ENCODE data around the gene AGPS.
A peak's percentile ranks its signal among the peaks of the same experiment; 100 is the strongest.
"Not testable (repeated sequence)": the region's sequence is repeated elsewhere in the genome, so short reads cannot be mapped to it uniquely, and the experiment has no call there.

The AGPS gene

GRCh38 chr2:177410629-177411028 lies 18.1 kb downstream of the AGPS start:
- peaks cover 36 to 57% of the 10 kb centered on the region in 2 donors for H3K4me1 Mint-ChIP-seq (ENCODE audit: low read depth in 2 of 2)
- not testable (repeated sequence) for H3K9me3 Mint-ChIP-seq; H3K27me3 Mint-ChIP-seq; H3K27ac Mint-ChIP-seq; ATAC-seq (replicated peaks); H3K36me3 Mint-ChIP-seq (ENCODE audit: insufficient read depth); H3K4me3 Mint-ChIP-seq; DNase-seq

DNA sequence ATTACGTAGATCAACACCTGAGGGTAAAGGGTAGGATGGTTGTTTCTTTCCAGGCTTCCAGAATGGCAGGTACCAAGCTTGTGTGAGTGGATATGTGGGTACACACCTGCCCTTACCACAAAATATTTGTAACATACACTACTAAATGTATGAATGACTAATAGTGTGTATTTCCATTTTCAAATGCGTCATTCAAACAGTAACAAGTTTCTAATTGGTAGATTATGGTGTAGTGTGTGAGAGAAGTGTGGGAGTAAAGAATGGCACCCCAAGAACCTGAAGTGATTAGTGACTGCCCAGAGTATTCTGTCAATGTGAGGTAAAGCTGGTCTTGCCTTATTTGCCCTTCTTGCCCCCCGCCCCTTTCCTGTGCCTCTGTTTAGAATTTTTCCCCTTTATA lies 21.1 kb downstream of the AGPS start:
- Mint-ChIP-seq H3K9me3 (no peaks in the 10 kb centered on the region), H3K27ac (peak overlapping the region; percentile 38 to 62), H3K4me1 (ENCODE audit: low read depth in 2 of 2) (peaks cover 19 to 43% of the 10 kb centered on the region in 2 donors), H3K36me3 (ENCODE audit: insufficient read depth) (no peaks in the 10 kb centered on the region), H3K4me3 (no peak overlapping the region), H3K27me3 (no peaks in the 10 kb centered on the region)
- DNase-seq (no peak), ATAC-seq (replicated peaks) (no peak)

- Mint-ChIP-seq H3K27me3 (no peaks in the 10 kb centered on the region), H3K36me3 (ENCODE audit: insufficient read depth) (no peaks in the 10 kb centered on the region), H3K9me3 (no peaks in the 10 kb centered on the region), H3K4me1 (ENCODE audit: low read depth in 2 of 2) (peaks cover 15 to 29% of the 10 kb centered on the region in 2 donors), H3K4me3 (no peak overlapping the region), H3K27ac (peak overlapping the region in 1 of 2 donors; percentile 20)
- DNase-seq (no peak), ATAC-seq (replicated peaks) (no peak)
Observed at GRCh38 chr2:177419274-177419673, 26.7 kb downstream of the AGPS start.

- peak overlapping the region; percentile 59 to 82 for H3K27ac Mint-ChIP-seq
- no peaks in the 10 kb centered on the region for H3K36me3 Mint-ChIP-seq (ENCODE audit: insufficient read depth)
- H3K27me3 Mint-ChIP-seq = no peaks in the 10 kb centered on the region
- ATAC-seq (replicated peaks) (no peak), DNase-seq (no peak)
- H3K9me3 Mint-ChIP-seq = peaks cover 5% of the 10 kb centered on the region in 2 donors
- no peak overlapping the region for H3K4me3 Mint-ChIP-seq
- H3K4me1 Mint-ChIP-seq (ENCODE audit: low read depth in 2 of 2) = peaks cover 15 to 38% of the 10 kb centered on the region in 2 donors
Observed at GRCh38 chr2:177422271-177422670, 29.7 kb downstream of the AGPS start.

DNA sequence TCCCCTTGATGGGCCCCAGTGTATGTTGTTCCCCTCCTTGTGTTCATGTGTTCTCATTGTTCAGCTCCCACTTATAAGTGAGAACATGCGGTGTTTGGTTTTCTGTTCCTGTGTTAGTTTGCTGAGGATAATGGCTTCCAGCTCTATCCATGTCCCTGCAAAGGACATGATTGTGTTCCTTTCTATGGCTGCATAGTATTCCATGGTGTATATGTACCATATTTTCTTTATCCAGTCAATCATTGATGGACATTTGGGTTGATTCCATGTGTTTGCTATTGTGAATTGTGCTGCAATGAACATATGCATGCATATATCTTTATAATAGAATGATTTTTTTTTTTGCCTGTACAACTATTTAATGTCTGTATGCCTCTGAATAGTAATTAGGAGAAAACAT lies 31.5 kb downstream of the AGPS start:
- not testable (repeated sequence) for H3K36me3 Mint-ChIP-seq (ENCODE audit: insufficient read depth); ATAC-seq (replicated peaks); H3K27me3 Mint-ChIP-seq; DNase-seq
- peak overlapping the region in 1 of 2 donors; percentile 11 for H3K27ac Mint-ChIP-seq
- peaks cover 22 to 45% of the 10 kb centered on the region in 2 donors for H3K4me1 Mint-ChIP-seq (ENCODE audit: low read depth in 2 of 2)
- H3K4me3 Mint-ChIP-seq = peak overlapping the region in 1 of 2 donors; percentile 6
- H3K9me3 Mint-ChIP-seq = peaks cover 9 to 21% of the 10 kb centered on the region in 2 donors

- H3K4me3 Mint-ChIP-seq; H3K27me3 Mint-ChIP-seq; DNase-seq; H3K36me3 Mint-ChIP-seq (ENCODE audit: insufficient read depth); H3K27ac Mint-ChIP-seq; ATAC-seq (replicated peaks): not testable (repeated sequence)
- H3K9me3 Mint-ChIP-seq = peaks cover 9 to 23% of the 10 kb centered on the region in 2 donors
- H3K4me1 Mint-ChIP-seq (ENCODE audit: low read depth in 2 of 2) = peaks cover 22 to 41% of the 10 kb centered on the region in 2 donors
Observed at GRCh38 chr2:177424620-177425019, 32.0 kb downstream of the AGPS start.

DNA sequence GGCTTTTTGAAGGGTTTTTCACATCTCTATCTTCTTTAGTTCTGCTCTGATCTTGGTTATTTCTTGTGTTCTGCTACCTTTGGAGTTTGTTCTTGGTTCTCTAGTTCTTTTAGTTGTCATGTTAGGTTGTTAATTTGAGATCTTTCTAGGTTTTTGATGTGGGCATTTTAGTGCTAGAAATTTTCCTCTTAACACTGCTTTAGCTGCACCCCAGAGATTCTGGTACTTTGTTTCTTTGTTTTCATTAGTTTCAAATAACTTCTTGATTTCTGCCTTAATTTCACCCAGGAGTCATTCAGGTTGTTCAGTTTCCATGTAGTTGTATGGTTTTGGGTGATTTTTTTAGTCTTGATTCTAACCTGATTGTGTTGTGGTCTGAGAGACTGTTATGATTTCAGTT lies 34.7 kb downstream of the AGPS start:
- Mint-ChIP-seq H3K27ac (peak overlapping the region in 1 of 2 donors; percentile 14), H3K4me3 (no peak overlapping the region), H3K9me3 (peaks cover 9 to 29% of the 10 kb centered on the region in 2 donors), H3K4me1 (ENCODE audit: low read depth in 2 of 2) (peaks cover 18 to 37% of the 10 kb centered on the region in 2 donors), H3K36me3 (ENCODE audit: insufficient read depth) (peaks cover 6% of the 10 kb centered on the region), H3K27me3 (no peaks in the 10 kb centered on the region)
- DNase-seq (no peak), ATAC-seq (replicated peaks) (no peak)

DNA sequence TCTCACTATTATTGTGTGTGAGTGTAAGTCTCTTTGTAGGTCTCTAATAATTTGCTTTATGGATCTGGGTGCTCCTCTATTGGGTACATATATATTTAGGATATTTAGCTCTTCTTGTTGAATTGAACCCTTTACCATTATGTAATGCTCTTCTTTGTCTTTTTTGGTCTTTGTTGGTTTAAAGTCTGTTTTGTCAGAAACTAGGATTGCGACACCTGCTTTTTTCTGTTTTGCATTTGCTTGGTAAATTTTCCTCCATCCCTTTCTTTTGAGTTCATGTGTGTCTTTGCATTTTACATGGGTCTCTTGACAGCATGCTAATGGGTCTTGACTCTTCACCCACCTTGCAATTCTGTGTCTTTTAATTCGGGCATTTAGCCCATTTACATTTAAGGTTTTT lies 35.4 kb downstream of the AGPS start:
- not testable (repeated sequence) for H3K27me3 Mint-ChIP-seq; DNase-seq; H3K36me3 Mint-ChIP-seq (ENCODE audit: insufficient read depth); H3K4me3 Mint-ChIP-seq; ATAC-seq (replicated peaks); H3K27ac Mint-ChIP-seq
- H3K4me1 Mint-ChIP-seq (ENCODE audit: low read depth in 2 of 2) = peaks cover 18 to 36% of the 10 kb centered on the region in 2 donors
- peaks cover 9 to 29% of the 10 kb centered on the region in 2 donors for H3K9me3 Mint-ChIP-seq

DNA sequence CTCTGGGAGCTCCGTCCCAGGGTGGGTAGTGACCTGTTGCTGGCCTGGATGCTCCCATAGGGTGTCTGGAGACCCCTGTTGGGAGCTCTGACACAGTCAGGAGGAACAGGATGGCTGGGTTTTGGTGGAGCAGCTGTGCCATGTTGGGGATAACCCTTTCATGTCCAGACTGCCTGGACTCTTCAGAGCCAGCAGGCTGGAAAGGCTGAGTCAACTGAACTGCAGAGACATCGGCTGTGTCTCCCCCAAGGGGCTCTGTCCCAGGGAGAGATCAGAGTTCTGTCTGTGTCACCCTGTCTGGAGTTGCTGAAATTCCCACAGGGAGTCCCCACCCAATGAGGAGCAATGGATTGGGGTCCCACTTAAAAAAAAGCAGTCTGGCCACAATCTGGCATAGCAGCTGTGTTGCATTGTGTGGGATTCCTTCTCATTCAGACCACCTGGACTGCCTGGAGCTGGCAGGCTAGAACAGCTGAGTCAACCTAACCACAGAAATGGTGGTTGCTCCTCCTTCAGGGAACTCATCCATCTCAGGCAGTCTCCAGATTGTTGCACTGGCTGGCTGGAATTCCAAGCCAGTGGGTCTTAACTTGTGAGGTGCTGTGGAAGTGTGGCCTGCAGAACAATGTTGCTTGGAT lies 37.2 kb downstream of the AGPS start:
- ATAC-seq (replicated peaks) (no peak), DNase-seq (no peak)
- Mint-ChIP-seq H3K27ac (no peak overlapping the region), H3K36me3 (ENCODE audit: insufficient read depth) (peaks cover 6% of the 10 kb centered on the region), H3K27me3 (no peaks in the 10 kb centered on the region), H3K4me1 (ENCODE audit: low read depth in 2 of 2) (peaks cover 15 to 28% of the 10 kb centered on the region in 2 donors), H3K9me3 (peaks cover 9 to 29% of the 10 kb centered on the region in 2 donors), H3K4me3 (no peak overlapping the region)

DNA sequence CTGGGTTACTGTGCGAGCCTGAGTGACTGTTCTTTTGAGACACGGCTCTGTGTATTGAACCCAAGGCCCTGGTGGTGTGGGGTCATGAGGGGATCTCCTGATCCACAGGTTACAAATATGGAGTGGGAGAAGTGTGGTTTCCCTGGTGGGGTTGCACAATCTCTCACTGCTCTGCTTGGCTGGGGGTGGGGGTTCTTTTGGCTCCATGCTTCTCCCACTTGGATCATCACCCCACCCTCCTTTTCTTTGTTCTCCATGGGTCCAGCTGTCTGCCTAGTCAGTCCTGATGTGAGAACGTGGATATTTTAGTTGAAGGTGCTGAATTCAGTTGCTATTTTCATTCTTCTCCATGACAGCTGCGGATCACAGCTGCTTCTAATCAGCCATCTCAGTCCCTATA lies 37.8 kb downstream of the AGPS start:
- Mint-ChIP-seq H3K9me3 (peaks cover 9 to 29% of the 10 kb centered on the region in 2 donors), H3K4me1 (ENCODE audit: low read depth in 2 of 2) (peaks cover 13 to 29% of the 10 kb centered on the region in 2 donors), H3K27me3 (no peaks in the 10 kb centered on the region), H3K4me3 (no peak overlapping the region), H3K36me3 (ENCODE audit: insufficient read depth) (peaks cover 6% of the 10 kb centered on the region), H3K27ac (no peak overlapping the region)
- DNase-seq (no peak), ATAC-seq (replicated peaks) (no peak)

GRCh38 chr2:177431111-177431725 lies 38.6 kb downstream of the AGPS start:
- not testable (repeated sequence) for H3K27me3 Mint-ChIP-seq; H3K27ac Mint-ChIP-seq; H3K36me3 Mint-ChIP-seq (ENCODE audit: insufficient read depth); DNase-seq; ATAC-seq (replicated peaks); H3K4me3 Mint-ChIP-seq
- H3K9me3 Mint-ChIP-seq = peaks cover 9 to 29% of the 10 kb centered on the region in 2 donors
- peaks cover 7 to 25% of the 10 kb centered on the region in 2 donors for H3K4me1 Mint-ChIP-seq (ENCODE audit: low read depth in 2 of 2)

DNA sequence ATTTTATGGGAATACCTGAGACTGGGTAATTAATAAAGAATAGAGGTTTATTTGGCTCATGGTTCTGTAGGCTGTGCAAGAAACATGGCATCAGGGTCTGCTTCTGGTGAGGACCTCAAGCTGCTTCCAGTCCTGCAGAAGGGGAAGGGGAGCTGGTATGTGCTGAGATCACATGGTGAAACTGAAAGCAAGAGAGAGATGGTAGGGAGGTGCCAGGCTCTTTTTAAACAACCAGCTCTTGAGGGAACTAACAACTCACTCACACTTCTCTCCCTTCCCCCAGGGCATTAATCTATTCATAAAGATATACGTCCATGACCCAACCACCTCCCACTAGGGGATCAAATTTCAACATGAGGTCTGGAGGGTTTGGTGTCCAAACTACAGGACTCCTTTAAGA lies 40.1 kb downstream of the AGPS start:
- Mint-ChIP-seq H3K4me1 (ENCODE audit: low read depth in 2 of 2) (peaks cover 7 to 17% of the 10 kb centered on the region in 2 donors), H3K36me3 (ENCODE audit: insufficient read depth) (peaks cover 16% of the 10 kb centered on the region), H3K4me3 (no peak overlapping the region), H3K27ac (no peak overlapping the region), H3K9me3 (peaks cover 2 to 20% of the 10 kb centered on the region in 2 donors), H3K27me3 (no peaks in the 10 kb centered on the region)
- ATAC-seq (replicated peaks) = no peak
- DNase-seq = no peak

- H3K27ac Mint-ChIP-seq = no peak overlapping the region
- no peak overlapping the region for H3K4me3 Mint-ChIP-seq
- peaks cover 0 to 14% of the 10 kb centered on the region in 2 donors for H3K9me3 Mint-ChIP-seq
- peaks cover 20% of the 10 kb centered on the region for H3K36me3 Mint-ChIP-seq (ENCODE audit: insufficient read depth)
- H3K4me1 Mint-ChIP-seq (ENCODE audit: low read depth in 2 of 2) = peaks cover 4 to 15% of the 10 kb centered on the region in 2 donors
- H3K27me3 Mint-ChIP-seq = no peaks in the 10 kb centered on the region
- no peak for DNase-seq
- ATAC-seq (replicated peaks) = no peak
Observed at GRCh38 chr2:177433402-177433801, 40.8 kb downstream of the AGPS start.

DNA sequence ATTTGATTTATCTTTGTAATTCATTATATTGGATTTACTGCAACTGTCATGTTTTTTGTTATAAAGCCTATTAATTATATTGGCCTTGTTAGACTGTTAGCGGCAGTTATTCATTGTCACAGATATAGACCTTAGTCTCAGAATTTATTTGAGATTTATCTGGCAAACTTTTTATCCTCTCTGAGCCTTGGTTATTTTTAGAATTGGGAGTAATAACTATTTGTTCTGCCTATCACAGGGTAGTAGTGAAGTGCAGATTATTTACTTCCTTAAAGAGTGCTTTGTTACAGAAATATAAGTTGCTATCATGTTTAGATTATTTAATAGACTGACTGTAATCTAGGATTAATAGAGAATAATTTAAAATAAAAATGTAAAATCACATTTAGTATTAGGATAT lies 41.9 kb downstream of the AGPS start:
- Mint-ChIP-seq H3K27me3 (no peaks in the 10 kb centered on the region), H3K36me3 (ENCODE audit: insufficient read depth) (peaks cover 18% of the 10 kb centered on the region), H3K9me3 (peaks cover 0 to 6% of the 10 kb centered on the region in 2 donors), H3K4me1 (ENCODE audit: low read depth in 2 of 2) (peaks cover 0 to 8% of the 10 kb centered on the region in 2 donors), H3K4me3 (no peak overlapping the region), H3K27ac (no peak overlapping the region)
- no peak for ATAC-seq (replicated peaks)
- DNase-seq = no peak
